Activated CD4-positive, alpha-beta T cell treated with anti-CD3 and anti-CD28 coated beads for 36 hours (primary cell): ENCODE results near the gene NUMBL. TPM values are rescaled to one million over a fixed set of nuclear protein-coding genes. Genes with fewer than 3 reads are reported as not detected.

Source experiments
- ATAC-seq: fragments of 200-7000 bp; cut with Tn5 transposase; one replicate; pipeline ENCODE4 v1.10.0; 2021; ENCODE audit warnings: mild to moderate bottlenecking, moderate library complexity
- CTCF ChIA-PET: fragments of 350-600 bp; sonication (Branson Sonifier 250); formaldehyde crosslinking; loops from one replicate; lab custom pipeline; 2021; ENCODE audit warnings: antibody characterized with exemption; lab: Charles Lee
- POLR2A ChIA-PET: fragments of 350-600 bp; sonication (Branson Sonifier 250); formaldehyde crosslinking; loops from one replicate; lab custom pipeline; 2021; ENCODE audit warnings: antibody characterized with exemption, inconsistent platforms; lab: Charles Lee
- DNase-seq: peaks from one replicate; pipeline ENCODE4 v3.0.0-alpha.2; 2020
- H3K27ac Mint-ChIP-seq: one replicate; pipeline ENCODE4 v1.8.0; 2021; ENCODE audit warnings: mixed read lengths
- H3K27me3 Mint-ChIP-seq: one replicate; pipeline ENCODE4 v1.8.0; 2021; ENCODE audit warnings: mixed read lengths
- H3K36me3 Mint-ChIP-seq: one replicate; pipeline ENCODE4 v1.8.0; 2021; ENCODE audit warnings: low read depth, mixed read lengths
- H3K4me1 Mint-ChIP-seq: one replicate; pipeline ENCODE4 v1.8.0; 2021; ENCODE audit warnings: mixed read lengths
- H3K4me3 Mint-ChIP-seq: one replicate; pipeline ENCODE4 v1.8.0; 2021; ENCODE audit warnings: mild to moderate bottlenecking, moderate library complexity, mixed read lengths
- H3K9me3 Mint-ChIP-seq: one replicate; pipeline ENCODE4 v1.8.0; 2021; ENCODE audit warnings: low read depth, mixed read lengths
- intact Hi-C, 2 experiments: fragments of 100-400 bp; cut with DNase I in 1 of 2; cut with micrococcal nuclease in 1 of 2; formaldehyde crosslinking; loops; one replicate each; pipeline versions ENCODE4 v1.14.2 to v1.15.1; 2022 to 2024; cut with DNase I, micrococcal nuclease
- total RNA-seq, 2 experiments: library from RNA; stranded (reverse); gene quantifications; one replicate each; pipeline ENCODE4 v1.2.3, GENCODE V29; 2021

NUMBL gene
- total RNA-seq, 2 experiments from 2014 or later, result 11.6 to 18.0 TPM

- DNase-seq, result peak; percentile 86
- H3K4me1 Mint-ChIP-seq, result peaks cover 60% of the 10 kb centered on the region
- peak overlapping the region; percentile 93 for H3K4me3 Mint-ChIP-seq
- H3K27me3 Mint-ChIP-seq, result no peaks in the 10 kb centered on the region
- intact Hi-C loops, result loop anchor here (1.0 to 10.0 kb wide), 17 partner anchors 26 to 1324 kb away; partner anchors contain the start of genes ACTMAP (in 2 of the 2), NUMBL (in 2 of the 2), RAB4B (in 2 of the 2) and BCKDHA (in 1 of the 2)
- ChIA-PET POLR2A (interaction anchor here (1.3 to 1.7 kb wide), 5 partner anchors 34 to 547 kb away, joined by 5 to 21 read pairs (median 6); partner anchors contain the start of genes ACTMAP, EGLN2, RAB4B and SNRPA), CTCF (interaction anchor here (0.6 to 1.7 kb wide), 4 partner anchors 35 to 548 kb away, joined by 4 to 11 read pairs (median 6); partner anchors contain the start of genes ACTMAP, HNRNPUL1, RAB4B and SNRPA)
- H3K9me3 Mint-ChIP-seq, result no peaks in the 10 kb centered on the region
- peak; percentile 34 for ATAC-seq
- peaks cover 19% of the 10 kb centered on the region for H3K36me3 Mint-ChIP-seq
- H3K27ac Mint-ChIP-seq, result peak overlapping the region; percentile 98
Measured at GRCh38 chr19:40716031-40716481, 25.6 kb upstream of the NUMBL start.

GRCh38 chr19:40714441-40715299 is 24.2 kb upstream of the NUMBL start:
- H3K27ac Mint-ChIP-seq, result peak overlapping the region; percentile 98
- H3K9me3 Mint-ChIP-seq, result no peaks in the 10 kb centered on the region
- H3K27me3 Mint-ChIP-seq, result no peaks in the 10 kb centered on the region
- ChIA-PET POLR2A (no interaction called here), CTCF (no interaction called here)
- H3K36me3 Mint-ChIP-seq, result peaks cover 19% of the 10 kb centered on the region
- peaks cover 47% of the 10 kb centered on the region for H3K4me1 Mint-ChIP-seq
- H3K4me3 Mint-ChIP-seq, result peak overlapping the region; percentile 93
- ATAC-seq (peak; percentile 72), DNase-seq (peak; percentile 96)
- intact Hi-C loops, result loop anchor here in 1 of 2 experiments (1.0 to 10.0 kb wide), 9 partner anchors 51 to 1322 kb away; partner anchors contain the start of genes AKT2, BLVRB, MED29 and PAF1

- H3K4me1 Mint-ChIP-seq, result peaks cover 42% of the 10 kb centered on the region
- peak overlapping the region; percentile 79 for H3K27ac Mint-ChIP-seq
- ATAC-seq (no peak), DNase-seq (no peak)
- H3K27me3 Mint-ChIP-seq, result no peaks in the 10 kb centered on the region
- peaks cover 24% of the 10 kb centered on the region for H3K36me3 Mint-ChIP-seq
- peak overlapping the region; percentile 93 for H3K4me3 Mint-ChIP-seq
- POLR2A ChIA-PET, result no interaction called here
- intact Hi-C loops, result loop anchor here in 1 of 2 experiments (10.0 kb wide), 1 partner anchor 249 kb away; the partner anchor contains the start of genes BLVRB and SPTBN4
- CTCF ChIA-PET, result no interaction called here
- no peaks in the 10 kb centered on the region for H3K9me3 Mint-ChIP-seq
Measured at GRCh38 chr19:40713939-40714338, 23.5 kb upstream of the NUMBL start.

- peaks cover 31% of the 10 kb centered on the region for H3K36me3 Mint-ChIP-seq
- no peaks in the 10 kb centered on the region for H3K27me3 Mint-ChIP-seq
- H3K9me3 Mint-ChIP-seq, result no peaks in the 10 kb centered on the region
- DNase-seq (no peak), ATAC-seq (no peak)
- peaks cover 17% of the 10 kb centered on the region for H3K4me1 Mint-ChIP-seq
- H3K4me3 Mint-ChIP-seq, result no peak overlapping the region
- ChIA-PET CTCF (no interaction called here), POLR2A (no interaction called here)
- intact Hi-C loops, result loop anchor here in 1 of 2 experiments (10.0 kb wide), 1 partner anchor 245 kb away; the partner anchor contains the start of genes BLVRB and SPTBN4
- no peak overlapping the region for H3K27ac Mint-ChIP-seq
Measured at GRCh38 chr19:40709817-40710216, 19.4 kb upstream of the NUMBL start.

GRCh38 chr19:40707615-40708014 is 17.2 kb upstream of the NUMBL start:
- Mint-ChIP-seq H3K27ac (no peak overlapping the region), H3K4me3 (no peak overlapping the region), H3K36me3 (peaks cover 35% of the 10 kb centered on the region), H3K4me1 (peaks cover 5% of the 10 kb centered on the region), H3K27me3 (no peaks in the 10 kb centered on the region), H3K9me3 (no peaks in the 10 kb centered on the region)
- no peak for DNase-seq
- CTCF ChIA-PET, result interaction anchor here (0.6 kb wide), 1 partner anchor 33 kb away, joined by 4 read pairs; no protein-coding TSS in a partner anchor
- POLR2A ChIA-PET, result no interaction called here
- ATAC-seq, result no peak
- intact Hi-C loops, result no loop called here

- intact Hi-C loops, result no loop called here
- Mint-ChIP-seq H3K4me3 (no peak overlapping the region), H3K27ac (no peak overlapping the region), H3K36me3 (peaks cover 33% of the 10 kb centered on the region), H3K27me3 (no peaks in the 10 kb centered on the region), H3K4me1 (no peaks in the 10 kb centered on the region), H3K9me3 (no peaks in the 10 kb centered on the region)
- ATAC-seq (no peak), DNase-seq (no peak)
- ChIA-PET POLR2A (no interaction called here), CTCF (interaction anchor here (0.7 kb wide), 1 partner anchor 1536 kb away, joined by 4 read pairs; no protein-coding TSS in a partner anchor)
Measured at GRCh38 chr19:40705950-40706619, 15.6 kb upstream of the NUMBL start.

- no peaks in the 10 kb centered on the region for H3K27me3 Mint-ChIP-seq
- ChIA-PET POLR2A (no interaction called here), CTCF (no interaction called here)
- no peak overlapping the region for H3K4me3 Mint-ChIP-seq
- DNase-seq (no peak), ATAC-seq (no peak)
- no peak overlapping the region for H3K27ac Mint-ChIP-seq
- intact Hi-C loops, result no loop called here
- peaks cover 34% of the 10 kb centered on the region for H3K36me3 Mint-ChIP-seq
- H3K4me1 Mint-ChIP-seq, result no peaks in the 10 kb centered on the region
- no peaks in the 10 kb centered on the region for H3K9me3 Mint-ChIP-seq
Measured at GRCh38 chr19:40705362-40705651, 14.9 kb upstream of the NUMBL start.

- Mint-ChIP-seq H3K36me3 (peaks cover 32% of the 10 kb centered on the region), H3K9me3 (no peaks in the 10 kb centered on the region), H3K27me3 (no peaks in the 10 kb centered on the region), H3K4me3 (no peak overlapping the region), H3K27ac (no peak overlapping the region), H3K4me1 (no peaks in the 10 kb centered on the region)
- no peak for ATAC-seq
- ChIA-PET CTCF (interaction anchor here (0.6 kb wide), 1 partner anchor 101 kb away, joined by 3 read pairs; no protein-coding TSS in a partner anchor), POLR2A (no interaction called here)
- no peak for DNase-seq
- intact Hi-C loops, result no loop called here
Measured at GRCh38 chr19:40704491-40705361, 14.3 kb upstream of the NUMBL start.

- CTCF ChIA-PET, result interaction anchor here (0.7 to 1.0 kb wide), 2 partner anchors 39 to 116 kb away, joined by 3 to 4 read pairs; no protein-coding TSS in a partner anchor
- no peak for ATAC-seq
- H3K27ac Mint-ChIP-seq, result no peak overlapping the region
- peaks cover 25% of the 10 kb centered on the region for H3K36me3 Mint-ChIP-seq
- no peaks in the 10 kb centered on the region for H3K9me3 Mint-ChIP-seq
- intact Hi-C loops, result no loop called here
- DNase-seq, result no peak
- H3K4me3 Mint-ChIP-seq, result no peak overlapping the region
- H3K27me3 Mint-ChIP-seq, result no peaks in the 10 kb centered on the region
- POLR2A ChIA-PET, result no interaction called here
- H3K4me1 Mint-ChIP-seq, result no peaks in the 10 kb centered on the region
Measured at GRCh38 chr19:40703029-40703755, 12.7 kb upstream of the NUMBL start.

GRCh38 chr19:40702337-40703012 is 12.0 kb upstream of the NUMBL start:
- H3K4me3 Mint-ChIP-seq, result no peak overlapping the region
- ATAC-seq (no peak), DNase-seq (no peak)
- H3K9me3 Mint-ChIP-seq, result no peaks in the 10 kb centered on the region
- H3K4me1 Mint-ChIP-seq, result no peaks in the 10 kb centered on the region
- no peaks in the 10 kb centered on the region for H3K27me3 Mint-ChIP-seq
- no peak overlapping the region for H3K27ac Mint-ChIP-seq
- ChIA-PET POLR2A (no interaction called here), CTCF (interaction anchor here (0.7 kb wide), 1 partner anchor 40 kb away, joined by 3 read pairs; no protein-coding TSS in a partner anchor)
- intact Hi-C loops, result no loop called here
- peaks cover 25% of the 10 kb centered on the region for H3K36me3 Mint-ChIP-seq
